Body of pancreas (tissue), 4 donors: ENCODE measurements around the gene SELE. TPM values are rescaled to one million over a fixed set of nuclear protein-coding genes. Genes with fewer than 3 reads are reported as not detected.

Source experiments
- ATAC-seq: fragments of 150-250 bp; one replicate; pipeline ENCODE4 v1.9.1; 2016
- DNase-seq, 4 donors: peaks; one replicate each; pipeline ENCODE4 v3.0.0-alpha.2; 2019
- H3K27ac ChIP-seq, 4 donors: fragments of 200-600 bp; sonication (generic); 1 replicate in 3 of 4; 2 replicates in 1 of 4; pipeline versions ENCODE4 v1.5.1 to v1.6.1; 2016 to 2019; ENCODE audit warnings: mild to moderate bottlenecking in 1 of 4, mixed read lengths in 1 of 4, moderate library complexity in 1 of 4
- H3K27me3 ChIP-seq, 2 donors: fragments of 200-600 bp; sonication (generic); one replicate each; pipeline ENCODE4 v1.6.0; 2016; ENCODE audit warnings: mild to moderate bottlenecking in 1 of 2
- H3K36me3 ChIP-seq, 2 donors: fragments of 200-600 bp; sonication (generic); replicated peaks in 1 of 2; 2 replicates each; pipeline ENCODE4 v1.5.1; 2016; ENCODE audit warnings: low read depth in 2 of 2; ENCODE audit not compliant: insufficient read depth in 1 of 2
- H3K4me1 ChIP-seq: fragments of 200-600 bp; sonication (generic); one replicate; pipeline ENCODE4 v1.6.0; 2016
- H3K4me3 ChIP-seq, 2 donors: fragments of 200-600 bp; sonication (generic); 1 replicate in 1 of 2; 2 replicates in 1 of 2; pipeline ENCODE4 v1.5.1; 2016 to 2019
- H3K9me3 ChIP-seq, 3 donors: fragments of 200-600 bp; sonication (generic); 1 replicate in 2 of 3; 2 replicates in 1 of 3; pipeline ENCODE4 v1.5.1; 2016
- CTCF ChIP-seq, 7 experiments: fragments of 450-650 bp in 4 of 7; fragments of 200-600 bp in 3 of 7; sonication (generic) in 3 of 7; IDR thresholded peaks; one replicate each; pipeline ENCODE4 v1.5.1; 2016 to 2019; ENCODE audit warnings: antibody characterized with exemption in 7 of 7
- POLR2A ChIP-seq, 3 donors: fragments of 450-650 bp; IDR thresholded peaks; one replicate each; pipeline ENCODE4 v1.6.1; 2016; ENCODE audit warnings: antibody characterized with exemption in 3 of 3, mild to moderate bottlenecking in 2 of 3
- WGBS, 2 donors: methylation state at CpG; one replicate each; pipeline ENCODE4 v1.1.5; 2017; 5-methylcytosine and 5-hydroxymethylcytosine counted together
- intact Hi-C: fragments of 100-400 bp; cut with DNase I; formaldehyde crosslinking; loops from one replicate; pipeline ENCODE4 v1.15.1; 2023
- total RNA-seq, 2 donors: library from RNA; depleted of rRNA; stranded (reverse); fragments of >200 nt; gene quantifications; one replicate each; pipeline ENCODE4 v1.1.0, GENCODE V29; 2016

Gene SELE
- total RNA-seq, 2 donors from 2014 or later = 1.3 TPM; not detected in 1

DNA sequence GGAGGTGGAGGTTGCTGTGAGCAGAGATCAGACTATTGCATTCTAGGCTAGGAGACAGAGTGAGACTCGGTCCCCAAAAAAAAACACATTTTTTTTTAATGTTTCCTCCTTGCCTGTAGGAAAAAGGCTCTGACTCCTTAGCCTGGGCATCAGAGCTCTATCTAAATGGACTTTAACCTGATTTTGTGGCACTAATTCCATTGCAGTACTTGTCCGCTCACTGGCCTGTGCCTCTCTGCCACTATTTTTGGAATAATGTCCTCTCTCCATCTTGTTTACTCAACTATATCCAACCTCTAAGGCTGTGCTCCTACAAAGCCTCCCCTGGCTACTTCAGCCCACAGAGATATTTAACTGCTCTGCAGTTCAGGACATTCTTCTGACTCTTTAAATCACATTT is 34.3 kb upstream of the SELE start:
- H3K27me3 ChIP-seq = no peaks in the 10 kb centered on the region
- 81 to 93% methylated on average over 2 of the region's 2 CpGs for WGBS, 2 donors
- H3K4me3 ChIP-seq = no peak overlapping the region
- intact Hi-C loops = no loop called here
- no peaks in the 10 kb centered on the region for H3K4me1 ChIP-seq
- H3K9me3 ChIP-seq = no peaks in the 10 kb centered on the region
- DNase-seq = no peak
- ATAC-seq = no peak
- H3K36me3 ChIP-seq = no peaks in the 10 kb centered on the region
- TF ChIP-seq POLR2A (IDR thresholded peaks at IDR 0.05) = no peak
- no peak for TF ChIP-seq CTCF (IDR thresholded peaks at IDR 0.05)
- H3K27ac ChIP-seq = no peak overlapping the region

GRCh38 chr1:169765580-169766331 is 31.9 kb upstream of the SELE start:
- ATAC-seq = no peak
- H3K36me3 ChIP-seq = no peaks in the 10 kb centered on the region
- no peak overlapping the region for H3K4me3 ChIP-seq
- TF ChIP-seq POLR2A (IDR thresholded peaks at IDR 0.05) = no peak
- no peak for TF ChIP-seq CTCF (IDR thresholded peaks at IDR 0.05)
- H3K9me3 ChIP-seq = no peaks in the 10 kb centered on the region
- no peaks in the 10 kb centered on the region for H3K27me3 ChIP-seq
- intact Hi-C loops = no loop called here
- DNase-seq = no peak
- 43 to 45% methylated on average over 7 of the region's 7 CpGs for WGBS, 2 donors
- H3K27ac ChIP-seq = no peak overlapping the region
- no peaks in the 10 kb centered on the region for H3K4me1 ChIP-seq

GRCh38 chr1:169764919-169765318 is 31.0 kb upstream of the SELE start:
- intact Hi-C loops = no loop called here
- Histone ChIP-seq H3K4me1 (no peaks in the 10 kb centered on the region), H3K27me3 (no peaks in the 10 kb centered on the region), H3K9me3 (no peaks in the 10 kb centered on the region), H3K36me3 (no peaks in the 10 kb centered on the region), H3K27ac (no peak overlapping the region), H3K4me3 (no peak overlapping the region)
- no peak for DNase-seq
- TF ChIP-seq POLR2A (IDR thresholded peaks at IDR 0.05) (no peak), CTCF (IDR thresholded peaks at IDR 0.05) (no peak)
- WGBS, 2 donors = 41 to 50% methylated on average over 1 of the region's 1 CpG
- no peak for ATAC-seq

- 91% methylated on average over 1 of the region's 1 CpG for WGBS, 2 donors
- Histone ChIP-seq H3K9me3 (no peaks in the 10 kb centered on the region), H3K4me3 (no peak overlapping the region), H3K36me3 (no peaks in the 10 kb centered on the region), H3K27ac (no peak overlapping the region), H3K27me3 (no peaks in the 10 kb centered on the region), H3K4me1 (no peaks in the 10 kb centered on the region)
- intact Hi-C loops = no loop called here
- DNase-seq (no peak), ATAC-seq (no peak)
- no peak for TF ChIP-seq POLR2A (IDR thresholded peaks at IDR 0.05)
- TF ChIP-seq CTCF (IDR thresholded peaks at IDR 0.05) = no peak
Observed at GRCh38 chr1:169762699-169763098, 28.8 kb upstream of the SELE start.

- Histone ChIP-seq H3K27me3 (no peaks in the 10 kb centered on the region), H3K4me3 (no peak overlapping the region), H3K9me3 (no peaks in the 10 kb centered on the region), H3K4me1 (no peaks in the 10 kb centered on the region), H3K27ac (no peak overlapping the region), H3K36me3 (no peaks in the 10 kb centered on the region)
- DNase-seq (no peak), ATAC-seq (no peak)
- intact Hi-C loops = no loop called here
- WGBS, 2 donors = 77 to 79% methylated on average over 3 of the region's 3 CpGs
- TF ChIP-seq POLR2A (IDR thresholded peaks at IDR 0.05) = no peak
Observed at GRCh38 chr1:169759038-169759437, 25.2 kb upstream of the SELE start.
